ENCODE results near the gene RBM28. TPM values are rescaled to one million over a fixed set of nuclear protein-coding genes. Genes with fewer than 3 reads are reported as not detected.

The RBM28 gene
- total and polyA plus RNA-seq, 2 of the 8 experiments (the other 6 are each of a cell fraction or from before 2014, with no cell fraction given): 12.8 to 65.3 TPM

GRCh38 chr7:128373606-128374005 is 29.9 kb upstream of the RBM28 start:
- no peak overlapping the region for H3K27ac ChIP-seq (ENCODE audit: low read depth, low read length)
- H3K9ac ChIP-seq (replicated peaks in 1 of 4; ENCODE audit: extremely low read depth in 1 of 4, low read depth in 3 of 4, low read length in 3 of 4): no peak overlapping the region
- H2AK5ac ChIP-seq (ENCODE audit: low read depth, low read length): no peak overlapping the region
- no peaks in the 10 kb centered on the region for H3K79me2 ChIP-seq (ENCODE audit: control insufficient read depth in 1 of 2, insufficient read depth in 2 of 2, low read length in 2 of 2)
- H3K27me3 ChIP-seq (replicated peaks in 1 of 4; ENCODE audit: control insufficient read depth in 3 of 4, extremely low read depth in 1 of 4, insufficient read depth in 3 of 4, low read length in 3 of 4): 0 out of 7 replicates have a peak, but pooled peaks cover 0 to under 1% (median 0%) of the 10 kb centered on the region in 4 experiments
- H3K4me2 ChIP-seq (ENCODE audit: insufficient read depth in 1 of 2, low read depth in 2 of 2, low read length in 2 of 2): no peak overlapping the region
- H2BK120ac ChIP-seq (replicated peaks; ENCODE audit: low read depth, low read length): no peak overlapping the region
- no peak overlapping the region for H4K91ac ChIP-seq (replicated peaks; ENCODE audit: insufficient read length, low read length)
- no peak overlapping the region for H3K23ac ChIP-seq (ENCODE audit: insufficient read length)
- H4K8ac ChIP-seq (ENCODE audit: extremely low read depth, insufficient read depth, low read length): no peak overlapping the region
- no peak overlapping the region for H2BK20ac ChIP-seq (ENCODE audit: low read length)
- ChIA-PET POLR2A (ENCODE audit: partially characterized antibody) (no interaction called here), CTCF (ENCODE audit: partially characterized antibody) (interaction anchor here (1.0 to 16.7 kb wide), 8 partner anchors 8 to 34 kb away, joined by 3 to 275 read pairs (median 4); partner anchors contain the start of gene RBM28)
- H2BK5ac ChIP-seq (ENCODE audit: low read depth, low read length): no peak overlapping the region
- H3K56ac ChIP-seq (replicated peaks; ENCODE audit: insufficient read length, low read depth, low read length): no peak overlapping the region
- no peaks in the 10 kb centered on the region for H3K36me3 ChIP-seq (ENCODE audit: control insufficient read depth in 2 of 4, insufficient read depth in 4 of 4, low read length in 3 of 4)
- FAIRE-seq (no peak), DNase-seq (ENCODE audit: low read depth in 1 of 2, low spot score in 2 of 2) (no peak)
- no peak overlapping the region for H3K4ac ChIP-seq (replicated peaks; ENCODE audit: insufficient read length, low read depth, low read length)
- no peak overlapping the region for H3K14ac ChIP-seq (ENCODE audit: insufficient read length)
- H3K79me1 ChIP-seq (ENCODE audit: low read depth, low read length): no peaks in the 10 kb centered on the region
- 98% methylated on average over 2 of the region's 2 CpGs; no CpG with 5 or more reads in 1 of the 2 experiments for WGBS, 2 experiments (ENCODE audit: extremely low coverage in 1 of 2, insufficient coverage in 1 of 2, insufficient read length in 1 of 2, insufficient replicate concordance in 2 of 2, low coverage in 1 of 2, low lambda C conversion rate in 2 of 2, missing lambda C conversion rate in 1 of 2)
- no peaks in the 10 kb centered on the region for H3K23me2 ChIP-seq (ENCODE audit: low read depth, low read length)
- H3K4me3 ChIP-seq (ENCODE audit: extremely low read depth in 1 of 4, insufficient read depth in 2 of 4, low read depth in 3 of 4, low read length in 4 of 4): no peak overlapping the region
- H2AFZ ChIP-seq (ENCODE audit: low read length): no peak overlapping the region
- H3K9me3 ChIP-seq (ENCODE audit: insufficient read depth in 2 of 2, low read depth in 1 of 2, low read length in 1 of 2): no peaks in the 10 kb centered on the region
- H2BK12ac ChIP-seq (ENCODE audit: low read depth, low read length): no peak overlapping the region
- no peaks in the 10 kb centered on the region for H4K20me1 ChIP-seq (replicated peaks in 1 of 2; ENCODE audit: control insufficient read depth in 1 of 2, insufficient read depth in 2 of 2, low read length in 2 of 2)
- no peaks in the 10 kb centered on the region for H3K4me1 ChIP-seq (replicated peaks in 1 of 4; ENCODE audit: control insufficient read depth in 3 of 4, insufficient read depth in 4 of 4, low read length in 3 of 4)
- H2BK15ac ChIP-seq (ENCODE audit: low read length): no peak overlapping the region
- H3K18ac ChIP-seq (ENCODE audit: extremely low read depth, low read length): no peak overlapping the region
- no peak overlapping the region for H4K5ac ChIP-seq (ENCODE audit: insufficient read length, low read depth, low read length)
- TF ChIP-seq MAFK (IDR thresholded peaks at IDR 0.05; ENCODE audit: low read depth, low read length) (no peak), RFX5 (IDR thresholded peaks at IDR 0.05; ENCODE audit: borderline replicate concordance, low read depth, low read length) (no peak), PHF8 (conservative IDR thresholded peaks at IDR 0.05; ENCODE audit: low read depth, low read length) (no peak), RAD21 (IDR thresholded peaks at IDR 0.05 in 1 of 2, conservative IDR thresholded peaks at IDR 0.05 in 1 of 2; ENCODE audit: low read depth in 2 of 2, low read length in 2 of 2) (no peak), EGR1 (IDR thresholded peaks at IDR 0.05; ENCODE audit: borderline replicate concordance, low read depth, low read length) (no peak), POLR2AphosphoS5 (IDR thresholded peaks at IDR 0.05; ENCODE audit: low read depth, low read length) (no peak), HDAC2 (IDR thresholded peaks at IDR 0.05; ENCODE audit: borderline replicate concordance in 1 of 2, low read depth in 2 of 2, low read length in 2 of 2) (no peak), ATF2 (IDR thresholded peaks at IDR 0.05; ENCODE audit: low read length) (no peak), EP300 (IDR thresholded peaks at IDR 0.05; ENCODE audit: borderline replicate concordance in 1 of 2, low read depth in 2 of 2, low read length in 2 of 2) (no peak), CTBP2 (IDR thresholded peaks at IDR 0.05; ENCODE audit: borderline replicate concordance, insufficient read depth, insufficient read length, low read length) (no peak), EZH2 (IDR thresholded peaks at IDR 0.05; ENCODE audit: low read depth, low read length, severe bottlenecking) (no peak)
